CD8-positive, alpha-beta memory T cell (primary cell): Measurements from ENCODE around the gene RPS6KA2. TPM values are rescaled to one million over a fixed set of nuclear protein-coding genes. Genes with fewer than 3 reads are reported as not detected.
"Not testable (repeated sequence)": the region's sequence is repeated elsewhere in the genome, so short reads cannot be mapped to it uniquely, and the experiment has no call there.

ENCODE experiments used
- CTCF ChIA-PET: fragments of 350-600 bp; sonication (Branson Sonifier 250); formaldehyde crosslinking; loops from one replicate; lab custom pipeline; 2021; ENCODE audit warnings: antibody characterized with exemption; lab: Charles Lee
- POLR2A ChIA-PET: fragments of 350-600 bp; sonication (Branson Sonifier 250); formaldehyde crosslinking; loops from one replicate; lab custom pipeline; 2021; ENCODE audit warnings: antibody characterized with exemption; lab: Charles Lee
- DNase-seq, 5 donors: peaks; one replicate each; pipeline versions ENCODE4 v3.0.0 to v3.0.0-alpha.2; 2020 to 2022; ENCODE audit warnings: mixed read lengths in 1 of 5
- H3K27ac ChIP-seq: one replicate; pipeline ENCODE4 v1.7.0; 2013; ENCODE audit warnings: low read depth, mild to moderate bottlenecking, low read length, moderate library complexity
- H3K27me3 ChIP-seq: 2 replicates; pipeline ENCODE4 v1.7.0; 2013; ENCODE audit warnings: low read length, mild to moderate bottlenecking; ENCODE audit not compliant: insufficient read depth, poor library complexity, severe bottlenecking
- H3K36me3 ChIP-seq: 2 replicates; pipeline ENCODE4 v1.7.0; 2013; ENCODE audit warnings: mild to moderate bottlenecking, low read length, moderate library complexity; ENCODE audit not compliant: insufficient read depth
- H3K4me1 ChIP-seq: 2 replicates; pipeline ENCODE4 v1.7.0; 2013; ENCODE audit warnings: mild to moderate bottlenecking, low read length, moderate library complexity; ENCODE audit not compliant: insufficient read depth
- H3K4me3 ChIP-seq: 2 replicates; pipeline ENCODE4 v1.7.0; 2013; ENCODE audit warnings: mild to moderate bottlenecking, low read length
- H3K9me3 ChIP-seq: 2 replicates; pipeline ENCODE4 v1.7.0; 2013; ENCODE audit warnings: mild to moderate bottlenecking, low read length
- H3K27ac Mint-ChIP-seq, 8 donors: one replicate each; pipeline ENCODE4 v1.8.0; 2020 to 2021; ENCODE audit warnings: mixed read lengths in 8 of 8, mild to moderate bottlenecking in 6 of 8, inconsistent platforms in 3 of 8, moderate library complexity in 3 of 8
- H3K27me3 Mint-ChIP-seq, 2 donors: one replicate each; pipeline ENCODE4 v1.8.0; 2020 to 2021; ENCODE audit warnings: mixed read lengths in 2 of 2, mild to moderate bottlenecking in 1 of 2, moderate library complexity in 1 of 2
- H3K36me3 Mint-ChIP-seq, 3 donors: one replicate each; pipeline ENCODE4 v1.8.0; 2020 to 2021; ENCODE audit warnings: mixed read lengths in 3 of 3, inconsistent platforms in 1 of 3, mild to moderate bottlenecking in 1 of 3
- H3K4me1 Mint-ChIP-seq, 3 donors: one replicate each; pipeline ENCODE4 v1.8.0; 2020 to 2021; ENCODE audit warnings: mixed read lengths in 3 of 3, inconsistent platforms in 1 of 3, mild to moderate bottlenecking in 1 of 3
- H3K4me3 Mint-ChIP-seq, 7 donors: one replicate each; pipeline ENCODE4 v1.8.0; 2020 to 2021; ENCODE audit warnings: mixed read lengths in 7 of 7, mild to moderate bottlenecking in 6 of 7, moderate library complexity in 4 of 7, inconsistent platforms in 2 of 7
- H3K9me3 Mint-ChIP-seq, 5 donors: one replicate each; pipeline ENCODE4 v1.8.0; 2020 to 2022; ENCODE audit warnings: mixed read lengths in 5 of 5, mild to moderate bottlenecking in 3 of 5, moderate library complexity in 2 of 5, inconsistent platforms in 1 of 5
- polyA plus RNA-seq: library from polyadenylated mRNA; unstranded; fragments of 300-500 nt; fragmentation: Illumina TruSeq; gene quantifications from one replicate; pipeline ENCODE4 v1.2.3, GENCODE V29; 2021
- total RNA-seq, 2 experiments: library from RNA; stranded (reverse); gene quantifications; one replicate each; pipeline ENCODE4 v1.2.3, GENCODE V29; 2021

Gene RPS6KA2
- total and polyA plus RNA-seq, 3 experiments from 2014 or later, result 3.6 to 4.7 (median 4.6) TPM

- H3K4me1 Mint-ChIP-seq, result peaks cover 6 to 9% (median 6%) of the 10 kb centered on the region in 3 donors
- no peaks in the 10 kb centered on the region for H3K36me3 ChIP-seq
- DNase-seq, result no peak
- H3K9me3 ChIP-seq, result no peaks in the 10 kb centered on the region
- no peak overlapping the region for H3K4me3 ChIP-seq
- H3K36me3 Mint-ChIP-seq, result peaks cover 0 to 1% (median 0%) of the 10 kb centered on the region in 3 donors
- H3K27ac Mint-ChIP-seq, result no peak overlapping the region
- peaks cover 0 to 1% (median 0%) of the 10 kb centered on the region in 5 donors for H3K9me3 Mint-ChIP-seq
- H3K27me3 Mint-ChIP-seq, result peaks cover 12 to 14% of the 10 kb centered on the region in 2 donors
- ChIA-PET CTCF (interaction anchor here (1.0 to 5.0 kb wide), 4 partner anchors 17 to 377 kb away, joined by 3 to 60 read pairs (median 12); no protein-coding TSS in a partner anchor), POLR2A (interaction anchor here (0.6 kb wide), 1 partner anchor 56 kb away, joined by 3 read pairs; no protein-coding TSS in a partner anchor)
- no peak overlapping the region for H3K4me3 Mint-ChIP-seq
- H3K27ac ChIP-seq, result no peak overlapping the region
- no peaks in the 10 kb centered on the region for H3K4me1 ChIP-seq
- peaks cover 3% of the 10 kb centered on the region for H3K27me3 ChIP-seq
These were observed 229.2 kb downstream of the RPS6KA2 start for GRCh38 chr6:166397849-166398248.

DNA sequence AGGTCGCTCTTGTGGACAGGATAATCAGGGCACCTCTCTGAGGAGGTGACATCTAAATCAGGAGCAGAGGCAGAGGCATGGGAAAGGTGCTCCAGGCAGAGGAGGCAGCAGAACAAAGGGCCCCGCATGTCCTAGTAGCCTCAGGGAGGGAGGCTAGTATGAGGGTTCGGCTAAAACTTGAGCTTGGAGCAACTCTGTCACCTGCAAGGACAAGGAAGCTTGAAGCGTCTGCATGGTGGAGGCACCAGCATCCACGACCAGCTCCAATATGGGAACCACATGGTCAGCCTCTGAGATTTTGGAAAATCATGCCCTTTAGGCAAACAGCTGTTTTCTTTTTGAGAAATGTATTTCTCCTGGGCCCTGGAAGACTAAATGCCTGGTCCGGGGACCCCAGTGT, 231.3 kb downstream of the RPS6KA2 start:
- ChIA-PET CTCF (interaction anchor here (0.9 kb wide), 1 partner anchor 82 kb away, joined by 3 read pairs; no protein-coding TSS in a partner anchor), POLR2A (interaction anchor here (0.7 to 1.2 kb wide), 2 partner anchors 16 to 21 kb away, joined by 3 read pairs; no protein-coding TSS in a partner anchor)
- H3K9me3 Mint-ChIP-seq, result peaks cover 0 to 1% (median 0%) of the 10 kb centered on the region in 5 donors
- H3K36me3 Mint-ChIP-seq, result peaks cover 0 to 1% (median 0%) of the 10 kb centered on the region in 3 donors
- H3K27me3 Mint-ChIP-seq, result peaks cover 11 to 20% of the 10 kb centered on the region in 2 donors
- peaks cover 2 to 4% (median 2%) of the 10 kb centered on the region in 3 donors for H3K4me1 Mint-ChIP-seq
- H3K4me3 ChIP-seq, result no peak overlapping the region
- no peak overlapping the region for H3K27ac ChIP-seq
- no peak for DNase-seq
- H3K4me1 ChIP-seq, result no peaks in the 10 kb centered on the region
- no peak overlapping the region for H3K27ac Mint-ChIP-seq
- no peaks in the 10 kb centered on the region for H3K9me3 ChIP-seq
- no peak overlapping the region for H3K4me3 Mint-ChIP-seq
- no peaks in the 10 kb centered on the region for H3K36me3 ChIP-seq
- H3K27me3 ChIP-seq, result peaks cover 3% of the 10 kb centered on the region

DNA sequence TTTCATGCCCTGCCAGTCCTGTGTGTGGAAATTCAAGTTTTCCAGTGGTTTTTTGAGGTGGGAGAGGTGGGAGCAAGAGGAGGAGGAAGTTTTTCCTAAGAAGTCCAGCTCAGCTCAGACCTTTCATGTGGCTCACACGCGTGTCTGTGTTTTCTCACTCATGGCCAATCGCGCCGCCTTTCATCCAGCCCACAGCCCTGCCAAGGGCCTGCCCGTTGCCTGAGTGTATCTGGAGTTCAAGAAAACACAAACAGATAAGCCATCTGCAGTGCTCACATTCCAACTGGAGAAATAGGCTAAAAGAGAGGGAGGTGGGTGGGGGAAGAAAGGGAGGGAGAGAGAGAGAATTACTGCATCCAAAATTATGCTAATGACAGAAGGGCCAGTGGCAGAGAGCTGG, 231.7 kb downstream of the RPS6KA2 start:
- CTCF ChIA-PET, result interaction anchor here (0.9 to 1.0 kb wide), 2 partner anchors 16 to 82 kb away, joined by 3 to 4 read pairs; no protein-coding TSS in a partner anchor
- Mint-ChIP-seq H3K4me1 (peaks cover 0 to 2% (median 0%) of the 10 kb centered on the region in 3 donors), H3K4me3 (no peak overlapping the region), H3K27ac (peak overlapping the region in 1 of 8 donors; percentile 92), H3K27me3 (peaks cover 13 to 21% of the 10 kb centered on the region in 2 donors), H3K9me3 (peaks cover 0 to 1% (median 0%) of the 10 kb centered on the region in 5 donors), H3K36me3 (peaks cover 0 to 1% (median 0%) of the 10 kb centered on the region in 3 donors)
- no peaks in the 10 kb centered on the region for H3K36me3 ChIP-seq
- H3K27ac ChIP-seq, result no peak overlapping the region
- peaks cover 3% of the 10 kb centered on the region for H3K27me3 ChIP-seq
- H3K9me3 ChIP-seq, result no peaks in the 10 kb centered on the region
- DNase-seq, result no peak
- H3K4me1 ChIP-seq, result no peaks in the 10 kb centered on the region
- POLR2A ChIA-PET, result interaction anchor here (0.7 to 1.2 kb wide), 2 partner anchors 16 to 21 kb away, joined by 3 read pairs; no protein-coding TSS in a partner anchor
- H3K4me3 ChIP-seq, result no peak overlapping the region

DNA sequence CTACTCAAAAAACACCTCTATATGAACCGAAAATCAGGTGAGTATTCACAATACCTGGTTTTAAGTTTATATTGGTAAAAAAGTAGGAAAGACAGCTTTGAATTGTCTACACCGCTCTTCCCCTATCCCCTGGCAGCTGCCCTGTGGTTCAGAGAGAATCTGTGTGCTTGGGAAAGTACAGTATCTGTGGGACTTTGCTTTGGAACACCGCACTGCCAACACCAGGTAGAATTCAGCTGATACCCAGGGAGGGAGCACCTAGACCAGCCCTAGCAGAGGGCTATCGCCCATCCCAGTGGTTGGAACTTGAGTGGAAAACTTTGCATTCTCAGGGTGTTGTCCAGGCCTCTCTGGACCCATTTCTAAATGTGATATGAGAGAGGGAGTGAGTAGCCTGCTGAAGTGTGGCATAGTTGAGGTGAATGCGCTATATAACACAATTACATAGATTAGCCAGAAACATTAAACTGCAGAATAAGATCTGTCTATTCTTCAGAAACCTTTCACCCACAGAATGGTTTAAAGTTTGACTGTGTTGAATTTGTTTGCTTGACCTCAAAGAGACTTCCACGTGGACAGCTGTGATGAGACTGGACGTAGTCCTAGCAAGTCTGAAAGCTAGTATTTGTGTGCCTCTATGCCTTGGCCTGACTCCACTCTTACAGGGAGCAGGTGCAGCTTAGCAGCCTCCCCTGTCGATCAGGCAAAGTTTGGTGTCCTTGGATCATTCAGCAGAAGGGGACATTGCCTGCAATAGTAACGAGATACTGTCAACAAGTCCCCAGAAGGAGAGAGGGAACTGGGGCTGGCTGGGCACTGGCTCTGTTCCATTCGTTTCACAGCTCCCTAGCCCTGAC, 232.8 kb downstream of the RPS6KA2 start:
- H3K36me3 Mint-ChIP-seq, result peaks cover 0 to 1% (median 0%) of the 10 kb centered on the region in 3 donors
- peaks cover 3% of the 10 kb centered on the region for H3K27me3 ChIP-seq
- CTCF ChIA-PET, result interaction anchor here (1.0 to 1.3 kb wide), 2 partner anchors 7 to 17 kb away, joined by 3 to 4 read pairs; no protein-coding TSS in a partner anchor

GRCh38 chr6:166393535-166393823, 233.6 kb downstream of the RPS6KA2 start:
- Histone ChIP-seq H3K4me3 (no peak overlapping the region), H3K9me3 (no peaks in the 10 kb centered on the region), H3K36me3 (no peaks in the 10 kb centered on the region), H3K27ac (no peak overlapping the region), H3K27me3 (peaks cover 3% of the 10 kb centered on the region), H3K4me1 (no peaks in the 10 kb centered on the region)
- no peak for DNase-seq
- peaks cover 0 to 2% (median 0%) of the 10 kb centered on the region in 3 donors for H3K4me1 Mint-ChIP-seq
- H3K9me3 Mint-ChIP-seq, result peaks cover 0 to 1% (median 0%) of the 10 kb centered on the region in 5 donors
- H3K27ac Mint-ChIP-seq, result no peak overlapping the region
- POLR2A ChIA-PET, result no interaction called here
- peaks cover 14 to 23% of the 10 kb centered on the region in 2 donors for H3K27me3 Mint-ChIP-seq
- H3K36me3 Mint-ChIP-seq, result peaks cover 0 to 1% (median 0%) of the 10 kb centered on the region in 3 donors
- CTCF ChIA-PET, result interaction anchor here (1.3 to 2.5 kb wide), 2 partner anchors 8 to 12 kb away, joined by 3 to 14 read pairs; no protein-coding TSS in a partner anchor
- H3K4me3 Mint-ChIP-seq, result no peak overlapping the region

More for the DNA sequence above, 232.8 kb downstream of the RPS6KA2 start:
- no peaks in the 10 kb centered on the region for H3K36me3 ChIP-seq
- H3K27ac Mint-ChIP-seq, result peak overlapping the region in 1 of 8 donors; percentile 14
- H3K4me1 ChIP-seq, result no peaks in the 10 kb centered on the region
- POLR2A ChIA-PET, result no interaction called here
- no peaks in the 10 kb centered on the region for H3K9me3 ChIP-seq
- H3K4me3 Mint-ChIP-seq, result no peak overlapping the region
- H3K9me3 Mint-ChIP-seq, result peaks cover 0 to 1% (median 0%) of the 10 kb centered on the region in 5 donors
- H3K4me1 Mint-ChIP-seq, result peaks cover 0 to 2% (median 0%) of the 10 kb centered on the region in 3 donors
- H3K27ac ChIP-seq, result no peak overlapping the region
- peaks cover 14 to 23% of the 10 kb centered on the region in 2 donors for H3K27me3 Mint-ChIP-seq
- no peak overlapping the region for H3K4me3 ChIP-seq
- DNase-seq, result no peak

DNA sequence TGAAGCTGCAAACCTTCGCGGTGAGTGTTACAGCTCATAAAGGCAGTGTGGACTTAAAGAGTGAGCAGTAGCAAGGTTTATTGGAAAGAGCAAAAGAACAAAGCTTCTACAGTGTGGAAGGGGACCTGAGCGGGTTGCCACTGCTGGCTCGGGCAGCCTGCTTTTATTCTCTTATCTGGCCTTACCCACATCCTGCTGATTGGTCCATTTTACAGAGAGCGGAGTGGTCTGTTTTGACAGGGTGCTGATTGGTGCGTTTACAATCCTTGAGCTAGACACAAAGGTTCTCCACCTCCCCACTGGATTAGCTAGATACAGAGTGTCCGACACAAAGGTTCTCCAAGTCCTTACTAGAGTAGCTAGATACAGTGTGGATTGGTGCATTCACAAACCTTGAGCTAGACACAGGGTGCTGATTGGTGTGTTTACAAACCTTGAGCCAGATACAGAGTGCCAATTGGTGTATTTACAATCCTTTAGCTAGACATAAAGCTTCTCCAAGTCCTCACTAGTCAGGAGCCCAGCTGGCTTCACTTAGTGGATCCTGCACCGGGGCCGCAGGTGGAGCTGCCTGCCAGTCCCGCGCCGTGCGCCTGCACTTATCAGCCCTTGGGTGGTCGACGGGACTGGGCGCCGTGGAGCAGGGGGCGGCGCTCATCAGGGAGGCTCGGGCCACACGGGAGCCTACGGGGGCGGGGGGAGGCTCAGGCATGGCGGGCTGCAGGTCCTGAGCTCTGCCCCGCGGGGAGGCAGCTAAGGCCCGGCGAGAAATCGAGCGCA, 234.1 kb downstream of the RPS6KA2 start:
- not testable (repeated sequence) for H3K4me1 Mint-ChIP-seq, H3K9me3 ChIP-seq, DNase-seq

GRCh38 chr6:166389119-166389518, 237.9 kb downstream of the RPS6KA2 start:
- Histone ChIP-seq H3K27me3 (peaks cover 2% of the 10 kb centered on the region), H3K4me3 (no peak overlapping the region), H3K4me1 (no peaks in the 10 kb centered on the region), H3K36me3 (no peaks in the 10 kb centered on the region), H3K27ac (no peak overlapping the region), H3K9me3 (no peaks in the 10 kb centered on the region)
- Mint-ChIP-seq H3K9me3 (no peaks in the 10 kb centered on the region), H3K4me1 (peaks cover 0 to 4% (median 0%) of the 10 kb centered on the region in 3 donors), H3K27me3 (peaks cover 3 to 13% of the 10 kb centered on the region in 2 donors), H3K27ac (no peak overlapping the region), H3K36me3 (no peaks in the 10 kb centered on the region), H3K4me3 (no peak overlapping the region)
- DNase-seq, result no peak
- ChIA-PET POLR2A (no interaction called here), CTCF (interaction anchor here (1.8 to 2.6 kb wide), 2 partner anchors 11 to 114 kb away, joined by 5 to 9 read pairs; no protein-coding TSS in a partner anchor)

More for the DNA sequence above, 234.1 kb downstream of the RPS6KA2 start:
- H3K27ac Mint-ChIP-seq, H3K4me3 ChIP-seq, POLR2A ChIA-PET, H3K9me3 Mint-ChIP-seq, H3K4me1 ChIP-seq, H3K27me3 ChIP-seq, H3K36me3 ChIP-seq, H3K27ac ChIP-seq, H3K4me3 Mint-ChIP-seq, H3K36me3 Mint-ChIP-seq: not testable (repeated sequence)
- CTCF ChIA-PET, result interaction anchor here (0.6 to 2.5 kb wide), 3 partner anchors 9 to 12 kb away, joined by 3 to 14 read pairs (median 3); no protein-coding TSS in a partner anchor
- peaks cover 11 to 23% of the 10 kb centered on the region in 2 donors for H3K27me3 Mint-ChIP-seq
